Brain pericyte (primary cell): ENCODE measurements around the gene TANK.

Experiments used
- DNase-seq: peaks from one replicate; pipeline ENCODE4 v3.0.0-alpha.2; 2012; ENCODE audit warnings: low read depth, low spot score

Gene TANK

DNA sequence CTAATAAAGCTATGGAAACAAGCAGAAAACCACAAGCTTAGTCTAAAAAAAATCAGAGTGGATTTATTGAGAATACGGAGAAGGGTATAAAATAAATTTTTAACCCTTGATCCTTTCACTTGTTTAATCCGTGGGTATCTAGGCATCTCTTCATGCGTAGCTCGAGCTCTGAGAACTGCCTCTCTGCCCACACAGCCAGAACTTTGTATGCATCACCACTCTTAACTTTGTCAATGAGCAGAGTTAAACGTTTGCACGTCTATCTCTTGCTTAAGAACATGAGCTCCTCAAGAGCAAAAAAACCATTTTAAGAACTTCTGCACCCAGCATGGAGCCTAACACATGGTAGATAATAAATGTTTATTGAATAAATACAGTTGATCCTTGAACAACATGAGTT, 26.9 kb upstream of the TANK start:
- no peak for DNase-seq

DNA sequence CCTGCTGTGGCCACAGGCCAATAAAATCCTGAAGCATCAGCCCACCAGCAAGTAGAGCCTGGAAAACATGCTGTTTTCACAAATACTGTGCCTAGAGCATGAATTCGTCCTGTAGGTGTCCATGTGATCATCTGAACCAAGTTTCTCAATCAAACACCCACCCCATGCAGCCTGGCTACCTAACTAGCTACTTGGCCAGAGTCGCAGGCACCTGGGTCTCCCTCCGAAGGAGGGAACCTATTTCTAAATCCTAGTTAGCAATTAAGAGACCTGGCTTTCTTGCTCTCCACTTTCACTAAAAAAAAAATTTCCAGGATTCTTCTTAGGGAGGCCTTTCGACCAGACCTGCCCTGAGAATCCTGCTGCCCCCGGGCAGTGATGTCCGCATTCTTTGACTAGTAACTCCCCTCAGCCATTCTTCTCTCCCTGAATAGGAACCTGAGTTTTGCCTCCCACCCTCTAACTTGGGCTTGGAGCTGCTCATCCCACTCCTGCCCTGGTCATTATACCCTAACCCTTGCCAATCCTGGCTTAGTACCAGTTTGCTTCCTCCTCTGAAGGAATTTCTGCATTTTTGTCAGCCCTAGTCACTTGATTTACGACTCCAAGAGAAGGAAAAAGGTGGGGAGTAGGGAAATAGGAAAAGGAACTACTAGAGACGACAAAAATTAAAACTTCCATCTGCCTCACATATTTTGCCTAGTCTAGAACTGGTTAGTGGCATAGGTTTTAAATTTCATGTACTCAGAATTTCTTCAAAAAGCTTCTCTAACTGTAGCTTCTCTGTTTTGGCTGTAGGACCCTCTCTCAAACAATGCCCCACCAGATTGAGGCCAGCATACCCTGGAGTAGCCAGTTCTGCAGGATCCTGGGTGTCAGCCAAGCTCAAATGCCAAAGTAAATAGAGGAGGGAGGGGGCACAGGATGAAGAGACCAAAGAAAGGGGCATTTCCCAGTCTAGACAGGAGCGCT, 25.4 kb upstream of the TANK start:
- no peak for DNase-seq

DNA sequence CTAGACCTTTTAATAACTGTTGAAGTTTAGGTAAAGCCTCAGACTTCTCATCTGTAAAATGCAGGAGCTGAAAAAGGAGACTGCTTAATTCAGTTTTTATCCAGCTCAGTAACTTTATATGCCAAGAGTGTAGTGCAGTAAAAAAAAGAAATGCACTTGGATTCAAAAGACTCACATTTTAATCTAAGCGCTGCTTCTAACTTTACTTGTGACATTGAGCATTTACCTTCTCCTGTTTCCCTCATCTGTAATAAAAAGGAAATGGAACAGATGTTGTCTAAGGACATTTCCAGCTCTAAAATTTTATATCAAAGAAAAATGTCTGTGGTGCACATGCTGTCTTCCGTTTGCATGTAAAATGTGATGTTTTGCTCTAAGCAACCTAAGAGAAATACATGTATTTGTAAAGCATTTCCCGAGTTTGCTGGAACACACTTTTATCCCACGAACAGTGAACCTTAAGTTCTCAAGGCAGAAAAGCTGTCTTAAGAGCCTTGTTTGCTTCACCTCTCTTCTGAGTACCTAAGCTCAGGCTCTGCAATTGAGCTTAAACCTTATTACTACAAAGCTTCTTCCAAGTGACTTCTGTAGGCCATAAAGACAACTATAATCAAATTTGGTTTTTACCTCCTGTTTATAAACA, 24.2 kb upstream of the TANK start:
- no peak for DNase-seq

DNA sequence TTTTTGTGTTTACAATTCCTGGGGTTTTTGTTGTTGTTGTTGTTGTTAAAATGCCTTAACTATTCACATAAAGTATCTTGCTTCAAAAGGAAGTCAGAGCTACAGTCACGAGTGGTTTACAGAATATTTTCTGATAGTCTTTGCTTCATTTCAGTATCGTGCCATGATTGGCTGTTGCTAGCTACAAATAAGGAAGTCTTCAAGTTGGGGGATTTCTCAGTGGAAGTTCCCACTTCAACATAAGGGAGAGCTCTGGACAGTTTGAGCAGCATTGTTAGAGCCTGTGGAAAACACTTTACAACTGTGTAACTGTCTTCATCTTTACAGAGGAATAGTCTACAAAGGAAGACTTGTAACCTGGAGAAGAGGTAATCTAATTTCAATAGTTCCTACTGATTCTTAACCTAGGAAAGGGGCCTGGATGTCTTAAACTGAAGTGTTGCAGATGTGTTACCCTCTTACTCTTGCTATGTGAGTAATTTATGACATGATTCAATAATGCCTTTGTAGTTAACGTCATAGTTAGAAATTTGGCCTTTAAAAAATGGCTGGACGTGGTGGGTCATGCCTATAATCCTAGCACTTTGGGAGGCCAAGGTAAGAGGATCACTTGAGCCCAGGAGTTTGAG, 23.4 kb upstream of the TANK start:
- no peak for DNase-seq

DNA sequence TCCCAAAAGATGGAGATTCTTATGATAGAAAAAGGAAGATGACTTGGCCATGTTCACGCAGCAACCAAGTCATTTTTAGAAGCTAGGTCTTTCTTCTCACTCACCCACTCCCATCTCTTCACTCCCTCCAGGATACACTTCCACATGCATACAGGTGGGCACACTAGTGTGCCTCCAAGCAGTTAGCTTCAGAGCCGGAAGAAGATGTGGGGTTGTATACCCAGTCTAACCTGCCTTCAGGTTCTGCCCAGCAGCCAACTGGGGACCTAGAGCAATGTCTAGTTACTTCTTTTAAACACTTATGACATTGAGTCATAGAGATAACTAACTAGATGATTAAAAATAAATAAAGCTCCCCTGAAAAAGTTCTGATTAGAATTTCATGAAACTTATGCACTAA, 21.8 kb upstream of the TANK start:
- DNase-seq, result no peak

DNA sequence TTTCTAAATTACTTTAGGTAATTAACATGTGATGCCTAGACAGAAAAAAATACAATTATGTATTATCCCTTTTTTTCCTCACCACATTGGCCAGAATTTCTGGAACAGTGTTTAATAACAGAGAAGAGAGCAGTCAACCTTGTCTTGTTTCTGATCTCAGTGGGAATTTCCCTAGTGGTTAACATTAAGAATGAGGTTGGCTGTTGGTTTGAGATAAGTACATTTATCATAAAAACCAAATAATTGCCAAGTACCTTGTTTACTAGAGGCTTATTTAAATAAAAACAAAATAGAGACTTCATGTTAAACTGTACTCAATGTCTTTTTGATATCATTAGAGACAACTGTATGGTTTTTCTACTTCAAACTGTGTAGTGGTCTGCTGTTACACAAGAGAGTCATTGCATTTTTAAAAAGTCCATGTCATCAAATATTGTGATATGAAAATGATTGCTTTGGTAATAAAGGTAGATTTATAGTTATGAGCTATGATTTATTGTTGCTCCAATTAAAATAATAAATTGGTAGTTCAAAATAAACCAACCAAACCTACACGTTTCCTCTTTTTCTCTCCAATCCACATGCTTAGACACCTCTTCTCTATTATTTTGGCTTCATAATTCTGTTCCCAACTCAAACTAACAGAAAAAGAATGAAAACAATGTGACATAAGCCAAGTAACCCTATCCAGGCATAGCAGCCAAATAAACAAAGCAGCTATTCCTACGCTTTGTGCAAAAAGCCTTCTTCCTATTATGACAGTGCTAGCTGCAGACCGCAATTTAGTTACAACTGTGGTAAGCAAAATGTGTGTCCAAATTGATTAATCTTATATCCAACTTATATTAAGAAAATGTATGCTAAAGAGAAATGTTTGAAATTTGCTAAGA, 20.9 kb upstream of the TANK start:
- no peak for DNase-seq

DNA sequence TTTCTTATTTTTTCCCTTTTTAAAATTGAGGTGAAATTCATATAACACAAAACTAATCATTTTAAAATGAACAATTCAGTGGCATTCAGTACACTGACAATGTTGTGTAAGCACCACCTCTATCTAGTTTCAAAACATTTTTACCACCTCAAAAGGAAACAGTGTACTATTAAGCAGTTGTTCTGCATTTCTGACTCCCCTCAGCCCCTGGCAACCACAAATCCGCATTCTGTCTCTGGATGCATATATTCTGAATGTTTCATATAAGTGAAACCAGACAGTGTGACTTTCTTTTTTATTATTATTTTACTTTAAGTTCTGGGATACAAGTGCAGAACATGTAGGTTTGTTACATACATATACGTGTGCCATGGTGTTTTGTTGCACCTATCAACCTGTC, 19.2 kb upstream of the TANK start:
- no peak for DNase-seq

DNA sequence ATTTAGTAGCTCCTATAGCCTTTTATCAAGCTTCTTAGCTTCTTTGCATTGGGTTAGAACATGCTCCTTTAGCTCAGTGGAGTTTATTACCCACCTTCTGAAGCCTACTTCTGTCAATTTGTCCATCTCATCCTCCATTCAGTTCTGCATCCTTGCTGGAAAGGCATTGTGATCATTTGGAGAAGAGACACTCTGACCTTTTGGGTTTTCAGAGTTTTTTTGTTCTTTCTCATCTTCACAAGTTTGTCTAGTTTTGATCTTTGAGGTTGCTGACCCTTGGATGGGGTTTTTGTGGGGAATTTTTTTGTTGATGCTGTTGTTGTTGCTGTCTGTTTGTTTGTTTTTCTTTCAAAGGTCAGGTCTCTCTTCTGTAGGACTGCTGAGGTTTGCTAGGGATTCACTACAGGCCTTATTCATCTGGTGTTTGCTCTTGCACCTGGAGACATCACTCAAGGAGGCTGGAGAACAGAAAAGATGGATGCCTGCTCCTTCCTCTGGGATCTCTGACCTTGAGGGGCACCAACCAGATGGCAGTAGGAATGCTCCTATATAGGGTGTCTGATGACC, 13.9 kb upstream of the TANK start:
- no peak for DNase-seq

DNA sequence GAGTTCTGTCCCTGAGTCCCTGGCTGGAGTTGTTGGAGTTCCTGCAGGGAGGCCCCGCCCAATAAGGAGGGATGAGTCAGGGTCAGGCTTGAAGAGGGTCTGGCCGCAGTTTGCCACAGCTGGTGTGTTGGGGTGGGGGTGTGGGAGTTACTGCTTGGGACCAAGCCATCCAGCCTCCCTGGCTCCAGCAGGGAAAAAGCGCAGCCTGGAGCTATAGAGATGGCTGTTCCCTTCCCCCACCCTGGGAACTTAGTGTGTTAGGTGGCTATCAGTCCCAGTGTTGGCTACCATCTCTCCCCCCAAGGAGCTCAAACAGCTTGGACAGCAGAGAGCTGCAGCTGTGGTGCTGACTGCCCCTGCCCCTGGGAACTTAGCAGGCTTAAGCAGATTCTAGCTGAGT, 13.2 kb upstream of the TANK start:
- DNase-seq, result no peak

DNA sequence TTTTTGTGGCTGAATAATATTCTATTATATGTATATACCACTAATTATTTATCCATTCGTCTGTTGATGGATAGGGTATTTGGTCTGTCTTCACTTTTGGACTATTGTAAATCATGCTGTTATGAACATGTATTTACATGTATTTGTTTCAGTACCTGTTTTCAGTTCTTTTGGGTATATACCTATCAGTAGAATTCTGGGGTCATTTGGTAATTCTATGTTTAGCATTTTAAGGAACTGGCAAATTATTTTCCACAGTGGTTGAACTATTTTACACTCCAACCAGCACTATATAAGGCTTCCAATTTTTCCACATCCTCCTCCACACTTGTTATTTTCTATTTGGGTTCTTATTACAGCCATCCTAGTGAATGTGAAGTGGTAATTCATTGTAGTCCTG, 12.4 kb upstream of the TANK start:
- DNase-seq, result no peak

DNA sequence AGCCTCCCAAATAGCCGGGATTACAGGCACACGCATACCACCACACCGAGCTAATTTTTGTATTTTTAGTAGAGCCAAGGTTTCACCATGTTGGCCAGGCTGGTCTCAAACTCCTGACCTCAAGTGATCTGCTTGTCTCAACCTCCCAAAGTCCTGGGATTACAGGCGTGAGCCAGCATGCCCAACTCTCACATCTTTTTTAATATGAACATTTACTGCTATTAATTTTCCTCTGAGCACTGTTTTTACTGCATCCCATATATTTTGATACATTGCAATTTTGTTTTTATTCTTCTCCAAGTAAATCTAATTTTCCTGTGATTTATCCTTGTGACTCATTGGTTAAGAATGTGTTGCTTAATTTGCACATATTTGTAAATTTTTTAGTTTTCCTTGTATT, 9.5 kb upstream of the TANK start:
- DNase-seq, result no peak

DNA sequence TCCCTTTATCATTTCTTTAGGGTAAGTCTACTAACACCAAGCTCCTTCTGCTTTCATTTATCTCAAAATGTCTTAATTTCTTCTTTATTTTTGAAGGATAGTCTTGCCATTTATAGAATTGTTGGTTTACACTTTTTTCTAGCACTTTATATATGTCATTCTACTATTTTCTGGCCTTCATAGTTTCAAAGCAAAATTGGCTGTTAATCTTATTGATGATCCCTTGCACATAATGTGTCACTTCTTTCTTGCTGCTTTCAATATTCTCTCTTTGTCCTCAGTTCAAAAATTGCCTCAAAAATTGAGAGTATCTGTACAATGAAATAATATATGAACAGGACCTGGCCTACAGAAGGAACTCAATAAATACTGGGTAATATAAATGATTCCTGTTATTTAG, 7.9 kb upstream of the TANK start:
- no peak for DNase-seq

DNA sequence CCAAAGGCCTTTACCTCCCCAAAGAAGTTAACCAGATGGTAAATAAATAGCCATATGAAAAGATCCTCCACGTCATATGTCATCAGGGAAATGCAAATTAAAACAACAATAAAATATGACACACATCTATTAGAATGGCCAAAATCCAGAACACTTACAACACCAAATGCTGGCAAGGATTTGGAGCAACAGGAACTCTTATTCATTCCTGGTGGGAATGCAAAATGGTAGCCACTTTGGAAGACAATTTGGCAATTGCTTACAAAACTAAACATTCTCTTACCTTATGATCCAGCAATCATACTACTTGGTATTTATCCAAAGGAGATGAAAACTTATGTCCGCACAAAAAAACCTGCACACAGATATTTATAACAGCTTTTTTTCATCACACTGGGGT, 1.3 kb upstream of the TANK start:
- DNase-seq, result no peak

DNA sequence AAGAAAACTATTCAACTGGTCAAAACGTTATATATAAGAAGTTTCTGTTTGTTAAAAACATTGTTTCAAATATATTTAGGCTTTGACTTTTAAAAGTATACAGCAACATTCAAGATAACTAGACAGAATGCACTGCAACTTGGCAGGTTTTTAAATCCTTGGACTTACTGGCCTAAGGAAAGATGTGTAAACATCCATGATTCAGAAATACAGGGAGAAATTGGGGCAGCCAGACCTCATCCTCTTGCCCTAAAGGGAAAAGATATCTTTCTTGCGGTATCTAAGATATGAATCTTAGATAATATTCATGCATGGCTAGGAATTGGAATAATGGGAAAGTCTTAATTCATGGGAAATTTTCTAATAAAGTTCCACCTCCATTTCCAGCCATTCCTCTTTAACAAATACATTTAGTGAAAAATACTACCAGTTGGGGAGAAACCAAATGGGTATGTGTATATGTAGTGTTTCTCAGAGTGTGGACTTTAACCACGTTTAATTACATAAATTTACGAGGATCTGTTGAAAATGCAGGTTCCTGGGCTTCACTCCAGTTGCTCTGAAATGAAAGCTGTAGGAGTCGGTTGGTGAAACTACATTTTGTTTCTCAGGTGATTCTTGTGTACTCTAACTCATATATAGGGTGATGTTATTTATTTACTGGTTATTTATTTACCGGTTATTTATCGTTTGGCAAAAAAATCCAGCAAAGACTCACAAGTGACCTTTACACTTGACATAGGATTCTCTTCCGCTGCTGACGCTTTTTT, 587 bp upstream of the TANK start:
- no peak for DNase-seq

DNA sequence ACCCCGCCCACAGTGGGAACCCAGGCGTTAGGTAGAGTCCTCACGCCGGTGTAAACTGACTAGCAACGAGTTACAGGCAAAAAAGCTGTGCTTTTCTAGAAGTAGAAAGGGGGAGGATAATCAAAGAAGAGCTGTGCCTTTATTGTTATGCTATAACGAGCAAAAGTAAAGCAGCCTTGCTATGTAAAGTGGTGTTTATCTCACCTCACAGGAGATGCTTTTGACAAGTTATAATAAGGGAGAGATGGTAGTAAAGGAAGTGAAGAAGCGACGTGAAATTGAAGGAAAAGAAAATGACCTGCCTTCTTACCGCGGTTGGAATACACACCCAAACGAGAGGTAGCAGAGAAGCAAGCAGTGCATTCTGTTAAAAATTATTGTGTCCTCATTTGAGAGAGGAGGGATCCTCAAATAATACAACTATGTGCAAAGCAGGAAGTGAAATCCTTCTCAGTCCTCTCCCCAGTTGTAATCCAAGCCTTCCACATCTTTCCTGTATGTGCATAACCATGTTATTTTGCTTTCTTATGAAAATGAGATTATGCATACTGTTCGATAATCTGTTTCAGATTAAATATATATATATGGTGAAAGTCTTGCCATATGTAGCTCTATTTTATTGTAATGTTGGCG, 962 bp downstream of the TANK start:
- DNase-seq, result no peak

DNA sequence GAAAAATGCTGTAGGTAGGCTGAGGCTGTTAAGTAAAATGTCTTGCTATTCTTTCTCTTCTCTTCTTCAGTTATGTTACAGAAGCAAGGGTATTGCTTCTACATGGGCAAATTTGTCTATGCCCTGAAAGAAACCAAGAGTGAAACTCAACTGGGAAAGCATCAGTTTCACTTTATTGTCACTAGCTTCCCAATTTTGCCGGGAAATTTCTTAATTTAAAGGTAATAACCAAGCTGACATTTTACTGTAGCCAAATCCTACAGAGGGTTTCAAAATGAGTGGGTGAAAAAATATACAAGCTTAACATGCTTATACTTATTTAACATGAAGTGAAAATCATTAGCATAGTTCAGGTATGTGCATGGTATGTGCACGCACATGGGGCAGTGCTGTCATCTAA, 3.2 kb downstream of the TANK start:
- no peak for DNase-seq

DNA sequence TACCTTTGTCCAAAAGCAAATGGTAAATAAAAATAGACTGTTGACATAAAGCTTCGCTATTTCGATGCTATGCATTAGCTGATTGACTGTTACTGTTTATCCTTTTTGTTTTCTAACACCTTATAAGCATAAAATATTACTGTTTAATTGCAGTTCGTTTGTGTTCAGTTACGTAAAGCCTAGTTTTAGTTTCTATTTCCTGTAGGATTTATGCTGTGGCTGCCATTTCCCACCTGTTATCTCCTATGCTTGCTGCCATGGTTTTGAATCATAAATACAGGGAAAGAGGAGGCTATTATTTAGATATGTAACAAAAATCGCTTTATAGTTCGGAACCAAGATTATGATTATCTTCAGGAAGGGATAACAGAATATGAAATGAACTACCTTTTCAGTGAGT, 3.9 kb downstream of the TANK start:
- DNase-seq, result no peak

DNA sequence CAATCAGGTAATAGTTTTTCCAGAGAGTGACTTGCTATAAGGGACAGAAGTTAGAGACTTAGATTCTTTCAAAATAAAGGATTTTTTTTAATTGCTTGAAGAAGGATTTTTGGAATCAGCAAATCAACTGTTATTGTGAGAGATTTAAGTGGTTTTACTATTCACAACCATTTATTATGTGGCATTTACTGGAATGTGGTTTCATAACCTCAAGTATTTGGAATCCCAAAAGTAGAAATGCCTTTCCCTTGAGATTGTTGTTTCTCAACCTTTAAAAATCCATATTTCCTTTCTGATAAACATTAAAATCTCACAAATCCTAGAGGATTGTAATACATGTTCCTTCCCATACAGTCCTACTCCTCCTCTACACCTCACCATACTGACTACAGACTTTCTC, 5.0 kb downstream of the TANK start:
- DNase-seq, result no peak

DNA sequence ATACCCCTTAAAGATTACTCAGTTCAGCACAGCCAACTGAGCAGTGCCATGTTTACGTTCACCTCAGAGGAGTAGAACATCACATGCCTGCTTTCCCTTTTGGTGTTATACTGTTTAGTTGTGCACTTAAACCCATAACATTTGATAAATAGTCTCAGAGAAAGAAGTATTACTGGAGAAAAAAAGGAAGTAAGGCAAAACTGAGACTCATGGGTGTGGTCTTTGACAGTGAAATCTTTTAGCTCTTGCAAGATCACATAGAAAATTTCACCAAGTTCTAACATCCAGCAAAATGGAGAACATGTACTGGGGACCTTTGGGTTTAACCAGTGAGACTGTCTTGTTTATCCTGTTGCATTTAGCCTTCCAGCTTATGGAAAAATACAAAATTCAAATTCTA, 5.6 kb downstream of the TANK start:
- DNase-seq, result no peak
